HG03135 (cell line): ENCODE results near the gene ANKDD1A.
A peak's percentile ranks its signal among the peaks of the same experiment; 100 is the strongest.

ENCODE experiments used
- ATAC-seq: cut with Tn5 transposase; IDR thresholded peaks from one replicate; pipeline ENCODE4 v1.9.1; 2021; ENCODE audit warnings: mild to moderate bottlenecking, moderate library complexity; ENCODE audit not compliant: unreplicated experiment

The ANKDD1A gene

GRCh38 chr15:64895285-64896065 is 16.2 kb upstream of the ANKDD1A start:
- ATAC-seq: no peak

- ATAC-seq: no peak
Observed at GRCh38 chr15:64896371-64897069, 15.2 kb upstream of the ANKDD1A start.

- ATAC-seq: no peak
Observed at GRCh38 chr15:64897345-64897985, 14.2 kb upstream of the ANKDD1A start.

DNA sequence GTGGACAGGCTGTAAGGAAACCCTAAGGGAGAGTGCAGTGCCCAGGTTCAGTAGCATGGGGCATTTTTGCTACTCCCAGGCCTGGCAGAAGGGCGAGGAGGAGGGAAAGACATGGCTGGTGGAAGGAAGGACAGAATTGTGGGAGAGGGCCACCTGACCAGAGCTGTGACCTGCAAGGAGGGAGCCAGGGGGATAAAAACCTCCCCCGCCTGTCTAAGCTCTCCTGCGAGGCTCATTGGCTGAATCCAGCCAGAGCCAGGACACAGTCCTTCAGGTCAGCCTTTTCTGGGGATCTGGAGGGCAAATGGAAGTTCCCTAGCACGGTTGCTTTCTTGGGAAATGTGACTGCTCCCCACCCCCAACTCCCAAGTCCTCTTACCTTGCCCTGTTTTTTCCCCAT is 13.3 kb upstream of the ANKDD1A start:
- no peak for ATAC-seq

DNA sequence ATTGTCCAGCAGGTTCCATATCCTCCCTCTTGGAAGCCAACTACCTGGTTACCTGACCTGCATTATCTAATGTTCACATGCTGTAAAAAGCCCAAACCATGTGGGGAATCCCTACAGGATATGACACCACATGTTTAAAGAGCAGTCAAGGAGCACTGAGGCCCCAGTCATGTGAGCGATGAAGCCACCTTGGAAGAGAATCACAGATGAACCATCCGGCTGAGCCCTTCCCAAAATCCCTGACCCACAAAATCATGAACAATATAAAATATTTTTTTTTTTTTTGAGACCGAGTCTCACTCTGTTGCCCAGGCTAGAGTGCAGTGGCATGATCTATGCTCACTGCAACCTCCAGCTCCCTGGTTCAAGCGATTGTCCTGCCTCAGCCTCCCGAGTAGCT is 10.6 kb upstream of the ANKDD1A start:
- ATAC-seq: no peak

DNA sequence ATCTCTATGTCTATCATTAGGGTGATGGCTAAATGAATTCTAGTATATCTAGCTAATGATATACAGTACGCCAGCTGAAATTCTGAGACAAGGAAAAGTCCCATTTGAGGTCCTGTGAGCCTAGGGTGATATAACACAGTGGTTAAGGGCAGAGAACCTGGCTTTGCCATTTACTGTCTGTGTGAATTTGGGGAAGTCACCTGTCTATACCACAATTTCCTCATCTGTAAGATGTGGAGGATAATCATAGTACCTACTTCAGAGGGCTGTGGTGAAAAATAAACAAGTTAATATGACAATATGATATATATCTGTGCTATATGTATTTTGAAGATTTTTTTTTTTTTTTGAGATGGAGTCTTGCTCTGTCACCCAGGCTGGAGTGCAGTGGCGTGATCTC is 9.8 kb upstream of the ANKDD1A start:
- no peak for ATAC-seq

DNA sequence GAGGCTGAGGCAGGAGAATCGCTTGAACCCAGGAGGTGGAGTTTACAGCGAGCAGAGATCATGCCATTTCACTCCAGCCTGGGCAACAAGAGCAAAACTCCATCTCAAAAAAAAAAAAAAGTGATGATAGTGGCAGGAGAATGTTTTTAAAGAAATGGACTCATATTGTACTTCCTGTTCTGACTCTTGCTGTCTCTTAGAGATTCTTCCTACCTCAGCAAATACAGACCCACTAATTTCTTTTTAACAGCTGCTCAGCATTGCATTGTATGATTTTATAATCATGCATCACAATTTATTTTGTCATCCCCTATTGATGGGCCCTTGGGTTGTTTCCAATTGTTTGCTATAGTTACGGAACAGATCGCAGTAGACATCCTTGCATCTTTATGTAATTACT is 8.8 kb upstream of the ANKDD1A start:
- no peak for ATAC-seq

DNA sequence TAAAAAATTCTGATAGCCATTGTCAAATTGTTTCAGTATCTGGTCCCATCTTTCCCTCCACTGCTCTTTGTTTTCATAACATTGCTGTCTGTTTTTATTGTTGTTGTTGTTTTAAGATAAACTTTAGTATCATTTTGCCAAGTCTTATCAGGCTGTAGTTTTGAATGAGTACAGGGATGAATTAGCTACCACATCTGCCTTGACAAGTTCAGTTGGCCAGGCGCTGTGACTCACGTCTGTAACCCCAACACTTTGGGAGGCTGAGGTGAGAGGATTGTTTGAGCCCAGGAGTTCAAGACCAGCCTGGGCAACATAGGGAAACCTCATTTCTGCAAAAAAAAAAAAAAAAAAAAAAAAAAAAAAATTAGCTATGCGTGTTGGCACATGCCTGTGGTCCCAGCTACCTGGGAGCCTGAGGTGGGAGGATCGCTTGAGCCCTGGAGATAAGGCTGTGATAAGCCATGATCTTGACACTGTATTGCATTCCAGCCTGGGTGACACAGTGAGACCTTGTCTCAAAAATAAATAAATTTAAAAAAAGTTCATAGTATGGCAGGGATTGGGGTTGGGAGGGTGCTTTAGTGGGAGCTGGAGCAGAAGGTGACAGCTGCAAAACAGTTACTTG is 8.3 kb upstream of the ANKDD1A start:
- no peak for ATAC-seq

DNA sequence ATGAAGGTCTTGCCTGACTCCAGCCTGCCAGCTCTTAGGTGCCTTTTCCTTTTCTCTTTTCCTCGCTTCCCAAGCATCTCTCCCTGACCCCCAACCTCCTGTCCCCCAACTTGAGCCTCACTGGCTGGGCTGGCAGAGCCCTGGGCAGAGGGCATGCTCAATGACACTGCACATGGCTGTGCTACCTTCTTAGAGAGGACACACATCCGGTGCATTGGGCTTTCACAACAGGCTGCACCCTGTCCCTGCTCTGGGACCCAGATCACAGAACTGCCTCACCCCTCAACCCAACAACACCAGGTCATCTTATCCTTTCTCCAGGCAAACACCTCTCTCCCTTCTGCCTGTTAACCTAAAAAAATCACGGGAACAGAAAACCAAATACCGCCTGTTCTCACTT is 7.5 kb upstream of the ANKDD1A start:
- no peak for ATAC-seq

GRCh38 chr15:64905119-64905831 is 6.4 kb upstream of the ANKDD1A start:
- ATAC-seq: peak; percentile 76

GRCh38 chr15:64905941-64906340 is 5.8 kb upstream of the ANKDD1A start:
- ATAC-seq: no peak

DNA sequence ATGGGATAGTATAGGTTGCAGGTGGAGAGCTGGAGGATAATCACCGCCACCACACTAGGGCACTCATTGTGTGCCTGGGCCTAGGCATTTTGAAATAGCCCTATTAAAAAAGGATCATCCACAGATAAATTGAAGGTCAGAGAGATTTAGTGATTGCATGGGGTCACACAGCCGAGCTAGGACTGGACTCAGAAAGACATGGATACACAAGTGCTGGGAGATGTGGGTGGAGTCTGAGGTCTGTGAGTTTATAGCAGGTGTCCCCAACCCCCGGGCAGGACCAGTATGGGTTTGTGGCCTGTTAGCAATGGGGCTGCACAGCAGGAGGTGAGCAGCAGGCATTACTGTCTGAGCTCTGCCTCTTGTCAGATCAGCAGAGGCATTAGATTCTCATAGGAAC is 5.3 kb upstream of the ANKDD1A start:
- no peak for ATAC-seq

DNA sequence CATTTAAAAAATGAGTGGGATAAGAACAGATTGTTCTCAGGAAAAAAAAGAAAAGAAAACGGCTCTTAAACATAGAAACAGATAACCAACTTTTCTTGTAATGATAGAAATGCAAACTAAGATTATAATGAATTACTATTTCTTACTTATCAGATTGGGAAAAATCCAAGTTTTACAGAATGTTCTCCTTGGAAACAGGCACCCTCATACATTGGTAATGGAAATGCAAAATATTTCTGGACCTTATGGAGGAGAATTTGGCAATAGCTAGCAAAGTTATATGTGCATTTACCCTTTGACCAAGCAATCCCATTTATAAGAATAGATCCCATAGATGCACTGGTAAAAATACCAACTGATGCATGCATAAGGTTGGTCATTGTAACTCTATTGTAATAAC is 3.7 kb upstream of the ANKDD1A start:
- ATAC-seq: no peak

GRCh38 chr15:64909546-64909945 is 2.2 kb upstream of the ANKDD1A start:
- ATAC-seq: no peak

- no peak for ATAC-seq
Observed at GRCh38 chr15:64912379-64913325, 950 bp downstream of the ANKDD1A start.

DNA sequence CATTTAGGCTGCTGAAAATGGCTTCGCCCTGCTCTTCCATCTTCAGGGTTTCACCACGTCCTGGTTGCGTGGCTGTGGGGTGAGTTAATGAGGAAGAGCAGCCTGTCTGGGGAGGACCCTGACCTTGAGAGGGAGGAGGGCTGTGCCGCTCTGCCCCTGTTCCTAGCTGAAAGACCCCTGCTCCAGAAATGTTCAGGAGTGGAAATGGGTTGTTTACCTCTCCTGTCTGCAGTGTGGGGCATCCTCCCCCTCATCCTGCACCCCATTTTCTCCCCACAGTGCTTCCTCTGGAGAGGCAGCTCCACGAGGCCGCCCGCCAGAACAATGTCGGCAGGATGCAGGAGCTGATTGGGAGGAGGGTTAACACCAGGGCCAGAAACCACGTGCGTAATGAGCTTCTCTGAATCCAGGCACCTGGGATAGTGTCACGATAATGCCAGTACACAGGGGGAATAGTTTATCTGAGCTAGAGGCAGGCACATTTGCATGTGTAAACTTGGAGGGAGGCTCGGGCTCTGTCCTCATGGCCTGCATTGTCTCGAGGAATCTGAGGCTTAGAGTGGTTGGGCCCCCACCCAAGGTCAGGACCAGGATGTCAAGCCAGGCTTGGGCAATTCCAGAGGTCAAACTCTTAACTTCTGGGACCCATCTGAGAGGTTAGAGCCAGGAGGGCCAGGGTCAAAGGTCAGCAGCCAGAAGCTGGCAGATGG is 4.0 kb downstream of the ANKDD1A start:
- ATAC-seq: no peak

DNA sequence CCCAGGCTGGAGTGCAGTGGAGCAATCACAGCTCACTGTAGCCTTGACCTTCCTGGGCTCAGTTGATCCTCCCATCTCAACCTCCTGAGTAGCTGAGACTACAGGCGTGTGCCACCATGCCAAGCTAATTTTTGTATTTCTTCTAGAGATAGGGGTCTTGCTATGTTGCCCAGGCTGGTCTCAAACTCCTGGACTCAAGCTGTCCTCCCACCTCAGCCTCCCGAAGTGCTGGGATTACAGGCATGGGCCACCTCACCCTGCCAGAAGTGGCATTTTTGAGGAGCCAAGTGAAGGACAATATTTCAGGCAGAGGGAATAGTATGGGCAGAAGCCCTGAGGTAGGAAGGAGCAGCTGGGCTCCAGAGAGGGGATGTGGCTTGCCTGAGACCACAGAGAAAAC is 4.7 kb downstream of the ANKDD1A start:
- ATAC-seq: no peak

- no peak for ATAC-seq
Observed at GRCh38 chr15:64917211-64917610, 5.5 kb downstream of the ANKDD1A start.

- no peak for ATAC-seq
Observed at GRCh38 chr15:64919721-64920120, 8.0 kb downstream of the ANKDD1A start.
